ENCODE data around the gene IL17RE. TPM values are rescaled to one million over a fixed set of nuclear protein-coding genes. Genes with fewer than 3 reads are reported as not detected.
A peak's percentile ranks its signal among the peaks of the same experiment; 100 is the strongest.

Gene IL17RE
- total and polyA plus RNA-seq, 2 of the 13 experiments (the other 11 are each of a cell fraction or from before 2014, with no cell fraction given) = 14.5 to 24.1 TPM

DNA sequence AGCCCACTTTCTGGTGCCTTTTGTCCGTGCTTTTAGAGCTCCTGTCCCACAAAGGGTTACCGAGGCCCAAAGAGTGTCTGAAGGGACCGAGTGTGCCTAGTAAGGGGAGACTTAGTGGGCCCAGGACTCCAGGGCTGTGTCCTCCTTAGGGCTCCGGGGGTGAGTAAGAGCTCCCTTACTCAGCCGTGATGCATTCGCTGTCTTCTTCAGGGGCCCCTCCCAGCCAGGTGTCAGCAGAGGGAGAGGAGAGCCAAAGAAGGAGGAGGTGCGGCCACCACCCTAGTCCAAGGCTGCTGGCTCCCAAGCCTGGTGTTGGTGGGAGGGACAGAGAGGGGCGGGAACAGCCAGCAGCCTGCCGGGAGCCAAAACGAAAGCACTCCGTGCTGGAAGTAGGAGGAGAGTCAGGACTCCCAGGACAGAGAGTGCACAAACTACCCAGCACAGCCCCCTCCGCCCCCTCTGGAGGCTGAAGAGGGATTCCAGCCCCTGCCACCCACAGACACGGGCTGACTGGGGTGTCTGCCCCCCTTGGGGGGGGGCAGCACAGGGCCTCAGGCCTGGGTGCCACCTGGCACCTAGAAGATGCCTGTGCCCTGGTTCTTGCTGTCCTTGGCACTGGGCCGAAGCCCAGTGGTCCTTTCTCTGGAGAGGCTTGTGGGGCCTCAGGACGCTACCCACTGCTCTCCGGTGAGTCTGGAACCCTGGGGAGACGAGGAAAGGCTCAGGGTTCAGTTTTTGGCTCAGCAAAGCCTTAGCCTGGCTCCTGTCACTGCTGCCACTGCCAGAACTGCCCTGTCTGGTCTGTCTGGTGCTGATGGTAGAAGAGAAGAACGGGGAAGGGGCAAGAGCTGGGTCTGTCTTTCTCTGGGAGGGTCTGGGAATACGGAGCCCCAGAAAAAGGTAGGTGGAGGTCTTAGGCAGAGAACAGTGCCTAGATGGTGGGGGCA is 14.4 kb downstream of the IL17RE start, which contains the start of gene IL17RC (continued):
- TF ChIP-seq, protein P1, sequence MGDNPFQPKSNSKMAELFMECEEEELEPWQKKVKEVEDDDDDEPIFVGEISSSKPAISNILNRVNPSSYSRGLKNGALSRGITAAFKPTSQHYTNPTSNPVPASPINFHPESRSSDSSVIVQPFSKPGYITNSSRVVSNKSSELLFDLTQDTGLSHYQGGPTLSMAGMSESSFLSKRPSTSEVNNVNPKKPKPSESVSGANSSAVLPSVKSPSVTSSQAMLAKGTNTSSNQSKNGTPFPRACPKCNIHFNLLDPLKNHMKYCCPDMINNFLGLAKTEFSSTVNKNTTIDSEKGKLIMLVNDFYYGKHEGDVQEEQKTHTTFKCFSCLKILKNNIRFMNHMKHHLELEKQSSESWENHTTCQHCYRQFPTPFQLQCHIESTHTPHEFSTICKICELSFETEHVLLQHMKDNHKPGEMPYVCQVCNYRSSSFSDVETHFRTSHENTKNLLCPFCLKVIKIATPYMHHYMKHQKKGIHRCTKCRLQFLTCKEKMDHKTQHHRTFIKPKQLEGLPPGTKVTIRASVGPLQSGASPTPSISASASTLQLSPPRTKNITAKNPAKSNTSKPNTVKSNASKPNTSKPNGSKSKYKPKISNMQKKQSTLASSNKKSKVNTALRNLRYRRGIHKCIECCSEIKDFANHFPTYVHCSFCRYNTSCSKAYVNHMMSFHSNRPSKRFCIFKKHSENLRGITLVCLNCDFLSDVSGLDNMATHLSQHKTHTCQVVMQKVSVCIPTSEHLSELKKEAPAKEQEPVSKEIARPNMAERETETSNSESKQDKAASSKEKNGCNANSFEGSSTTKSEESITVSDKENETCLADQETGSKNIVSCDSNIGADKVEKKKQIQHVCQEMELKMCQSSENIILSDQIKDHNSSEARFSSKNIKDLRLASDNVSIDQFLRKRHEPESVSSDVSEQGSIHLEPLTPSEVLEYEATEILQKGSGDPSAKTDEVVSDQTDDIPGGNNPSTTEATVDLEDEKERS (CRISPR knock-in tag; IDR thresholded peaks at IDR 0.05) = no peak
- no peak for TF ChIP-seq ZNF816 (CRISPR knock-in tag; IDR thresholded peaks at IDR 0.05; ENCODE audit: borderline replicate concordance)
- no peak for TF ChIP-seq ZNF136 (CRISPR knock-in tag; IDR thresholded peaks at IDR 0.05; ENCODE audit: low read depth)
- no peak for TF ChIP-seq ZNF766 (CRISPR knock-in tag; IDR thresholded peaks at IDR 0.05; ENCODE audit: borderline replicate concordance)
- no peak for TF ChIP-seq ZSCAN31 (CRISPR knock-in tag; IDR thresholded peaks at IDR 0.05; ENCODE audit: low read depth)
- TF ChIP-seq ZFX (CRISPR knock-in tag; IDR thresholded peaks at IDR 0.05; ENCODE audit: low read depth) = peak; percentile 40; the same call in 1 of the 2 replicates
- no peak for TF ChIP-seq ZNF777 (CRISPR knock-in tag; IDR thresholded peaks at IDR 0.05)
- no peak for TF ChIP-seq DMAP1 (CRISPR knock-in tag; IDR thresholded peaks at IDR 0.05)
- peak; percentile 86 for TF ChIP-seq ATF7-NPFF (CRISPR knock-in tag; IDR thresholded peaks at IDR 0.05; ENCODE audit: low read depth)
- TF ChIP-seq ZC3H13 (CRISPR knock-in tag; IDR thresholded peaks at IDR 0.05) = no peak
- peak; percentile 42; the same call in 1 of the 2 replicates for TF ChIP-seq PHF8 (CRISPR knock-in tag; IDR thresholded peaks at IDR 0.05)
- no peak for TF ChIP-seq RFXANK (CRISPR knock-in tag; IDR thresholded peaks at IDR 0.05)
- peak; percentile 91 for TF ChIP-seq HNRNPL (IDR thresholded peaks at IDR 0.05; ENCODE audit: low read depth, low read length)
- TF ChIP-seq IRF2 (CRISPR knock-in tag; IDR thresholded peaks at IDR 0.05) = peak; percentile 91
- no peak for TF ChIP-seq SRY (CRISPR knock-in tag; IDR thresholded peaks at IDR 0.05)
- no peak for TF ChIP-seq FIP1L1 (IDR thresholded peaks at IDR 0.05; ENCODE audit: borderline replicate concordance, insufficient read depth, low read depth, low read length)
- TF ChIP-seq, protein P2, sequence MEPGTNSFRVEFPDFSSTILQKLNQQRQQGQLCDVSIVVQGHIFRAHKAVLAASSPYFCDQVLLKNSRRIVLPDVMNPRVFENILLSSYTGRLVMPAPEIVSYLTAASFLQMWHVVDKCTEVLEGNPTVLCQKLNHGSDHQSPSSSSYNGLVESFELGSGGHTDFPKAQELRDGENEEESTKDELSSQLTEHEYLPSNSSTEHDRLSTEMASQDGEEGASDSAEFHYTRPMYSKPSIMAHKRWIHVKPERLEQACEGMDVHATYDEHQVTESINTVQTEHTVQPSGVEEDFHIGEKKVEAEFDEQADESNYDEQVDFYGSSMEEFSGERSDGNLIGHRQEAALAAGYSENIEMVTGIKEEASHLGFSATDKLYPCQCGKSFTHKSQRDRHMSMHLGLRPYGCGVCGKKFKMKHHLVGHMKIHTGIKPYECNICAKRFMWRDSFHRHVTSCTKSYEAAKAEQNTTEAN (CRISPR knock-in tag; conservative IDR thresholded peaks at IDR 0.05) = no peak
- peak; percentile 20; the same call in 1 of the 2 replicates for TF ChIP-seq CBX5 (CRISPR knock-in tag; IDR thresholded peaks at IDR 0.05; ENCODE audit: borderline replicate concordance)
- TF ChIP-seq ZNF670 (CRISPR knock-in tag; IDR thresholded peaks at IDR 0.05; ENCODE audit: borderline replicate concordance) = no peak
- no peak; the same call in 1 of the 2 replicates for TF ChIP-seq ZFP90 (CRISPR knock-in tag; IDR thresholded peaks at IDR 0.05; ENCODE audit: borderline replicate concordance)
- TF ChIP-seq LCORL (IDR thresholded peaks at IDR 0.05) = no peak
- peak; percentile 94 for TF ChIP-seq LCORL (CRISPR knock-in tag; IDR thresholded peaks at IDR 0.05)
- TF ChIP-seq, protein P3, sequence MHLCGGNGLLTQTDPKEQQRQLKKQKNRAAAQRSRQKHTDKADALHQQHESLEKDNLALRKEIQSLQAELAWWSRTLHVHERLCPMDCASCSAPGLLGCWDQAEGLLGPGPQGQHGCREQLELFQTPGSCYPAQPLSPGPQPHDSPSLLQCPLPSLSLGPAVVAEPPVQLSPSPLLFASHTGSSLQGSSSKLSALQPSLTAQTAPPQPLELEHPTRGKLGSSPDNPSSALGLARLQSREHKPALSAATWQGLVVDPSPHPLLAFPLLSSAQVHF (CRISPR knock-in tag; IDR thresholded peaks at IDR 0.05) = no peak
- 0 out of 2 replicates have a peak, but pooled peaks have one; percentile 34 for TF ChIP-seq ZNF619 (CRISPR knock-in tag; IDR thresholded peaks at IDR 0.05)

All from HepG2 (cell line).